H9 (cell line): ENCODE results near the gene CEP131. TPM values are rescaled to one million over a fixed set of nuclear protein-coding genes. Genes with fewer than 3 reads are reported as not detected.

Experiments
- DNase-seq: peaks from one replicate; pipeline ENCODE4 v3.0.0-alpha.2; 2017
- H2AFZ ChIP-seq: one replicate; pipeline ENCODE4 v1.6.1; 2013; ENCODE audit warnings: mild to moderate bottlenecking, low read length, control low read depth, moderate library complexity
- H2AK5ac ChIP-seq: 2 replicates; pipeline ENCODE4 v1.6.1; 2013; ENCODE audit warnings: low read length, control low read depth, mixed read lengths; ENCODE audit not compliant: insufficient read length
- H2BK120ac ChIP-seq: one replicate; pipeline ENCODE4 v1.6.1; 2013; ENCODE audit warnings: low read depth, mild to moderate bottlenecking, low read length, control low read depth, inconsistent platforms; ENCODE audit not compliant: poor library complexity, severe bottlenecking
- H2BK12ac ChIP-seq: 2 replicates; pipeline ENCODE4 v1.6.1; 2013; ENCODE audit warnings: low read length, control low read depth, mixed read lengths, low read depth; ENCODE audit not compliant: insufficient read length
- H2BK15ac ChIP-seq: 2 replicates; pipeline ENCODE4 v1.6.1; 2013; ENCODE audit warnings: low read depth, low read length, control low read depth
- H2BK20ac ChIP-seq: one replicate; pipeline ENCODE4 v1.6.1; 2013; ENCODE audit warnings: low read depth, mild to moderate bottlenecking, low read length, control low read depth, inconsistent platforms; ENCODE audit not compliant: poor library complexity, severe bottlenecking
- H2BK5ac ChIP-seq: 2 replicates; pipeline ENCODE4 v1.6.1; 2013; ENCODE audit warnings: low read length, control low read depth, mixed read lengths; ENCODE audit not compliant: insufficient read length
- H3K14ac ChIP-seq: 2 replicates; pipeline ENCODE4 v1.6.1; 2013; ENCODE audit warnings: low read length, control low read depth; ENCODE audit not compliant: insufficient read depth
- H3K18ac ChIP-seq: 2 replicates; pipeline ENCODE4 v1.6.1; 2013; ENCODE audit warnings: low read depth, mild to moderate bottlenecking, mixed read lengths, low read length, control low read depth; ENCODE audit not compliant: insufficient read length
- H3K23ac ChIP-seq: 2 replicates; pipeline ENCODE4 v1.6.1; 2013; ENCODE audit warnings: low read length, control low read depth, mixed read lengths, low read depth; ENCODE audit not compliant: insufficient read length
- H3K23me2 ChIP-seq: 2 replicates; pipeline ENCODE4 v1.6.1; 2013; ENCODE audit warnings: low read depth, mild to moderate bottlenecking, mixed read lengths, low read length, control low read depth; ENCODE audit not compliant: insufficient read length, poor library complexity, severe bottlenecking
- H3K27ac ChIP-seq: 2 replicates; pipeline ENCODE4 v1.5.1; 2013; ENCODE audit warnings: low read length, control low read depth, mixed read lengths, low read depth; ENCODE audit not compliant: insufficient read length
- H3K27me3 ChIP-seq: 2 replicates; pipeline ENCODE4 v1.6.1; 2013; ENCODE audit warnings: low read length, control low read depth, inconsistent platforms; ENCODE audit not compliant: insufficient read depth
- H3K4ac ChIP-seq: 2 replicates; pipeline ENCODE4 v1.6.1; 2013; ENCODE audit warnings: low read depth, mild to moderate bottlenecking, control low read depth, inconsistent platforms, low read length, moderate library complexity
- H3K4me1 ChIP-seq: 2 replicates; pipeline ENCODE4 v1.6.1; 2013; ENCODE audit warnings: low read length, control low read depth, inconsistent platforms; ENCODE audit not compliant: insufficient read depth
- H3K4me2 ChIP-seq: 2 replicates; pipeline ENCODE4 v1.6.1; 2013; ENCODE audit warnings: low read length, control low read depth, mixed read lengths; ENCODE audit not compliant: insufficient read length, insufficient read depth
- H3K56ac ChIP-seq: 2 replicates; pipeline ENCODE4 v1.6.1; 2013; ENCODE audit warnings: low read depth, mild to moderate bottlenecking, mixed read lengths, low read length, control low read depth; ENCODE audit not compliant: insufficient read length
- H3K79me1 ChIP-seq: 2 replicates; pipeline ENCODE4 v1.6.1; 2013; ENCODE audit warnings: low read depth, mild to moderate bottlenecking, moderate library complexity, low read length, control low read depth, inconsistent platforms; ENCODE audit not compliant: insufficient read depth, poor library complexity, severe bottlenecking
- H3K79me2 ChIP-seq: 2 replicates; pipeline ENCODE4 v1.6.1; 2013; ENCODE audit warnings: low read length, control low read depth, inconsistent platforms; ENCODE audit not compliant: insufficient read depth
- H3K9ac ChIP-seq: 2 replicates; pipeline ENCODE4 v1.6.1; 2013; ENCODE audit warnings: low read length, control low read depth, mixed read lengths; ENCODE audit not compliant: insufficient read length; ENCODE audit errors: extremely low read depth
- H3K9me3 ChIP-seq: one replicate; pipeline ENCODE4 v1.6.1; 2013; ENCODE audit warnings: low read depth, low read length, inconsistent platforms; ENCODE audit not compliant: control insufficient read depth
- H3T11ph ChIP-seq: one replicate; pipeline ENCODE4 v1.6.1; 2013; ENCODE audit warnings: mild to moderate bottlenecking, low read length, control low read depth, inconsistent platforms
- H4K20me1 ChIP-seq: one replicate; pipeline ENCODE4 v1.6.1; 2013; ENCODE audit not compliant: control insufficient read depth, insufficient read length, insufficient read depth
- H4K5ac ChIP-seq: 2 replicates; pipeline ENCODE4 v1.6.1; 2013; ENCODE audit warnings: low read depth, mild to moderate bottlenecking, mixed read lengths, low read length, control low read depth; ENCODE audit not compliant: insufficient read length
- H4K8ac ChIP-seq: replicated peaks from 2 replicates; pipeline ENCODE4 v1.6.1; 2013; ENCODE audit warnings: low read length, control low read depth, mixed read lengths, low read depth; ENCODE audit not compliant: insufficient read length
- H4K91ac ChIP-seq: 2 replicates; pipeline ENCODE4 v1.6.1; 2013; ENCODE audit warnings: low read depth, mild to moderate bottlenecking, moderate library complexity, mixed read lengths, low read length, control low read depth; ENCODE audit not compliant: insufficient read length
- H3K27ac Mint-ChIP-seq, 3 experiments: 2 replicates in 2 of 3; 3 replicates in 1 of 3; pipeline ENCODE4 v1.8.0; 2020 to 2021; ENCODE audit warnings: mixed read lengths in 3 of 3, mild to moderate bottlenecking in 1 of 3, moderate library complexity in 1 of 3
- H3K27me3 Mint-ChIP-seq: 2 replicates; pipeline ENCODE4 v1.8.0; 2021; ENCODE audit warnings: low read depth, mild to moderate bottlenecking, moderate library complexity, mixed read lengths
- H3K36me3 Mint-ChIP-seq, 3 experiments: 2 replicates in 2 of 3; 3 replicates in 1 of 3; pipeline ENCODE4 v1.8.0; 2020 to 2021; ENCODE audit warnings: low read depth in 3 of 3, mixed read lengths in 3 of 3; ENCODE audit not compliant: insufficient read depth in 1 of 3
- H3K4me1 Mint-ChIP-seq, 2 experiments: 2 replicates each; pipeline ENCODE4 v1.8.0; 2020; ENCODE audit warnings: mixed read lengths in 2 of 2
- H3K4me3 Mint-ChIP-seq, 2 experiments: 2 replicates in 1 of 2; 3 replicates in 1 of 2; pipeline ENCODE4 v1.8.0; 2020 to 2021; ENCODE audit warnings: mild to moderate bottlenecking in 2 of 2, mixed read lengths in 2 of 2, moderate library complexity in 1 of 2
- H3K9me3 Mint-ChIP-seq, 2 experiments: 2 replicates in 1 of 2; 3 replicates in 1 of 2; pipeline ENCODE4 v1.8.0; 2020; ENCODE audit warnings: mild to moderate bottlenecking in 2 of 2, mixed read lengths in 2 of 2, moderate library complexity in 1 of 2
- CTCF ChIP-seq: fragments of 200-600 bp; sonication (generic); conservative IDR thresholded peaks from 3 replicates; pipeline ENCODE4 v1.8.0; 2021; ENCODE audit warnings: antibody characterized with exemption, mild to moderate bottlenecking
- WGBS: extraction: QIAGEN DNeasy Blood & Tissue Kit; methylation state at CpG from one replicate; pipeline ENCODE4 v1.1.7; 2013; ENCODE audit warnings: missing lambda C conversion rate, low lambda C conversion rate, mixed read lengths; ENCODE audit not compliant: insufficient read length; ENCODE audit errors: extremely low coverage; 5-methylcytosine and 5-hydroxymethylcytosine counted together
- total RNA-seq: library from RNA; stranded (reverse); gene quantifications from 2 replicates; pipeline ENCODE4 v1.2.1, GENCODE V29; 2021

Gene CEP131
- total RNA-seq, 1 experiment from 2014 or later = 16.3 TPM

- Histone ChIP-seq H2BK15ac (no peak overlapping the region), H4K5ac (no peak overlapping the region), H3K27ac (no peak overlapping the region), H3K4me2 (no peak overlapping the region), H3K27me3 (no peaks in the 10 kb centered on the region), H2BK12ac (no peak overlapping the region), H3K23me2 (no peaks in the 10 kb centered on the region), H2BK5ac (no peak overlapping the region), H3K4me1 (no peaks in the 10 kb centered on the region), H4K20me1 (no peaks in the 10 kb centered on the region), H3K9me3 (no peaks in the 10 kb centered on the region), H4K91ac (no peak overlapping the region), H3K79me1 (no peaks in the 10 kb centered on the region), H3K14ac (no peak overlapping the region), H2BK20ac (no peak overlapping the region), H3T11ph (no peak overlapping the region), H3K23ac (no peak overlapping the region), H3K18ac (no peak overlapping the region), H3K79me2 (no peaks in the 10 kb centered on the region), H4K8ac (no peak overlapping the region), H3K4ac (no peak overlapping the region), H2BK120ac (no peak overlapping the region), H3K9ac (no peak overlapping the region), H2AFZ (no peak overlapping the region), H2AK5ac (no peak overlapping the region), H3K56ac (no peak overlapping the region)
- H3K27ac Mint-ChIP-seq = no peak overlapping the region
- H3K4me1 Mint-ChIP-seq = peaks cover 2 to 12% of the 10 kb centered on the region in 2 experiments; a peak in 3 of 4 replicates
- peaks cover 2 to 11% (median 10%) of the 10 kb centered on the region in 3 experiments; a peak in 6 of 7 replicates for H3K36me3 Mint-ChIP-seq
- peaks cover 3% of the 10 kb centered on the region; the same call in 1 of the 2 replicates for H3K27me3 Mint-ChIP-seq
- no CpG with 5 or more reads among the region's 15 CpGs for WGBS
- no peaks in the 10 kb centered on the region for H3K9me3 Mint-ChIP-seq
- no peak for DNase-seq
- H3K4me3 Mint-ChIP-seq = no peak overlapping the region
- no peak for TF ChIP-seq CTCF
Measured at GRCh38 chr17:81247339-81247990, 24.7 kb upstream of the CEP131 start.
